ENCODE results near the gene DAND5. TPM values are rescaled to one million over a fixed set of nuclear protein-coding genes. Genes with fewer than 3 reads are reported as not detected.
A peak's percentile ranks its signal among the peaks of the same experiment; 100 is the strongest.
"Not testable (repeated sequence)": the region's sequence is repeated elsewhere in the genome, so short reads cannot be mapped to it uniquely, and the experiment has no call there.

The DAND5 gene
- total RNA-seq, 1 donor from 2014 or later, result not detected

GRCh38 chr19:12965017-12965811, 4.2 kb upstream of the DAND5 start:
- peak; percentile 72 for DNase-seq (ENCODE audit: low spot score)

DNA sequence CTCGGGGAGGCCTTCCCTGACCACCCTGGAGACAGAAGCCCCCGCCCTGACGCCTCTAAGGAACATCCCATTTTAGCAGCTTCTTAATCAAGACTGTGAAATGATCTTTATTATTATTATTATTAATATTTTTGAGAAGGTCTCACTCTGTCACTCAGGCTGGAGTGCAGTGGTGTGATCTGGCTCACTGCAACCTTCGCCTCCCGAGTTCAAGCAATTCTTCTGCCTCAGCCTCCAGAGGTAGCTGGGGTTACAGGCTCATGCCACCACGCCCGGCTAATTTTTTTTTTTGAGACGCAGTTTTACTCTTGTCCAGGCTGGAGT, 3.6 kb upstream of the DAND5 start:
- no peak for DNase-seq (ENCODE audit: low spot score)

GRCh38 chr19:12967907-12968306, 1.5 kb upstream of the DAND5 start:
- no peak for DNase-seq (ENCODE audit: low spot score)

GRCh38 chr19:12970070-12970820, 869 bp downstream of the DAND5 start:
- DNase-seq (ENCODE audit: low spot score), result no peak

DNA sequence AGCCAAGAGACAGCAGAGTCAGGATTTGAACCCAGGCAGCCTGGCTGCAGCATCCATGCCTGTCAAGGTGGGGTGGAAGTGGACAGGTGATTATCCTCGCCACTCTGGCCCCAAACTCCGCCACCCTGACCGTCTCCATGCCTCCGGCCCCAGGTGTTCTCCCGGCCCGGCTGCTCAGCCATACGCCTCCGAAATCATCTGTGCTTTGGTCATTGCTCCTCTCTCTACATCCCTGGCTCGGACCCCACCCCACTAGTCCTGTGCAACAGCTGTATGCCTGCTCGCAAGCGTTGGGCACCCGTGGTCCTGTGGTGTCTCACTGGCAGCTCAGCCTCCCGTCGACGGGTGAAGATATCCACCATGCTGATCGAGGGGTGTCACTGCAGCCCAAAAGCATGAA, 3.9 kb downstream of the DAND5 start:
- no peak for DNase-seq (ENCODE audit: low spot score)

GRCh38 chr19:12974301-12975220, 5.2 kb downstream of the DAND5 start:
- DNase-seq (ENCODE audit: low spot score), result no peak

GRCh38 chr19:12975221-12975741, 5.9 kb downstream of the DAND5 start:
- no peak for DNase-seq (ENCODE audit: low spot score)

DNA sequence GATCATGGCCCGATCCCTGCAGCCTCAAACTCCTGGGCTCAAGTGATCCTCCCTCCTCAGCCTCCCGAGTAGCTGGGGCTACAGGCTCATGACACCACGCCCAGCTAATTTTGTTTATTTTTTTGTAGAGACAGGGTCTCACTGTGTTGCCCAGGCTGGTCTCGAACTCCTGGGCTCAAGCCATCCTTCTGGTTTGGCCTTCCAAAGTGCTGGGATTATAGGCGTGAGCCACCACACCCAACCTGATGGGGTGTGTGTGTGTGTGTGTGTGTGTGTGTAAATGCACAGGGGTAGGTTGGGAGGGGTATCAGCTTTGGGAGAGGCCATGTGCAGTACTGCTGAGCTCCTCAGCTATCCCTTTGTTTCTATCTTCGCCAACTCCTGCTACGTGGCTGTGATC, 6.7 kb downstream of the DAND5 start:
- DNase-seq (ENCODE audit: low spot score), result not testable (repeated sequence)

DNA sequence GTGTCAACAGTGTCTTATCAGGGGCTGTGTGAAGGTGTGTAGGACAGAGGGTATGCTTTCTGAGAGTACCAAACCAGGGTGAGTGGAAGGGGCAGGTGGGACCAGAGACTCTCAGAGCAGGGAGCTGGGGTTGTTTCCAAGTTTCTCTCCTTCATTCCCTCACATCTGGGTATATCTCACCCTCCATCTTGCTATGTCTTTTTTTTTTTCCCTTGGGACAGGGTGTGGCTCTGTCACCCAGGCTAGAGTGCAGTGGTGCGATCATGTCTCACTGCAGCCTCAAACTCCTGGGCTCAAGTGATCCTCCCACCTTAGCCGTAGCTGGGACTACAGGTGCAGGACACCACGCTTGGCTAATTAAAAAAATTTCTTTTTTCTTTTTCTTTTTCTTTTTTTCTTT, 10.6 kb downstream of the DAND5 start:
- DNase-seq (ENCODE audit: low spot score), result no peak

DNA sequence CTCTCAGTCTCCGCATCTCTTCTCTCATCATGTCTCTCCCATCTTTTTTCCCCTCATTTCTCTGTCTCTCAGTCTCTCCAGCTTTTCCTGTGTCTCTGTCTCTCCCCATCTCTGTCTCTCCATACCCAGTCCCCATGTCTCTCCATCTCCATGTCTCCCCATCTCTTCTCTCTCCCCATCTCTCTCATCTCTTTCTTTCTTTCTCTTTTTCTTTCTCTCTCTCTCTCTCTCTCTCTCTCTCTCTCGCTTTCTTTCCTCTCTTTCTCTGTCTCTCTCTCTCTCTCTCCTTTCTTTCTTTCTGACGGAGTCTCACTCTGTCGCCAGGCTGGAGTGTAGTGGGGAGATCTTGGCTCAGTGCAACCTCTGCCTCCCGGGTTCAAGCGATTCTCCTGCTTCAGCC, 13.3 kb downstream of the DAND5 start:
- no peak for DNase-seq (ENCODE audit: low spot score)

DNA sequence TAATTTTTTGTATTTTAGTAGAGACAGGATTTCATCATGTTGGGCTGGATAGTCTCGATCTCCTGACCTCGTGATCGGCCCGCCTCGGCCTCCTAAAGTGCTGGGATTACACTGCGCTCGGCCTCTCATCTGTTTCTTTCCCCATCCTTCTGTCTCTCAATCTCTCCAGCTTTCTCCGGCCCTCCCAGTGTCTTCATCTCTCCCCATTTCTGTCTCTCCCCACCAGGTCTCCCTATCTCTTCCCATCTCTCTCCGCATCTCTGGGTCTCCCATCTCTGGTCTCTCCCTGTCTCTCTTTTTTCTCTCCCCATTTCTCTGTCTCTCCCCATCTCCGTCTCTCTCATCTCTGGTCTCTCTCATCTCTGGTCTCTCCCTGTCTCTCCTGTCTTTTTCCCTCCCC, 13.7 kb downstream of the DAND5 start:
- no peak for DNase-seq (ENCODE audit: low spot score)

DNA sequence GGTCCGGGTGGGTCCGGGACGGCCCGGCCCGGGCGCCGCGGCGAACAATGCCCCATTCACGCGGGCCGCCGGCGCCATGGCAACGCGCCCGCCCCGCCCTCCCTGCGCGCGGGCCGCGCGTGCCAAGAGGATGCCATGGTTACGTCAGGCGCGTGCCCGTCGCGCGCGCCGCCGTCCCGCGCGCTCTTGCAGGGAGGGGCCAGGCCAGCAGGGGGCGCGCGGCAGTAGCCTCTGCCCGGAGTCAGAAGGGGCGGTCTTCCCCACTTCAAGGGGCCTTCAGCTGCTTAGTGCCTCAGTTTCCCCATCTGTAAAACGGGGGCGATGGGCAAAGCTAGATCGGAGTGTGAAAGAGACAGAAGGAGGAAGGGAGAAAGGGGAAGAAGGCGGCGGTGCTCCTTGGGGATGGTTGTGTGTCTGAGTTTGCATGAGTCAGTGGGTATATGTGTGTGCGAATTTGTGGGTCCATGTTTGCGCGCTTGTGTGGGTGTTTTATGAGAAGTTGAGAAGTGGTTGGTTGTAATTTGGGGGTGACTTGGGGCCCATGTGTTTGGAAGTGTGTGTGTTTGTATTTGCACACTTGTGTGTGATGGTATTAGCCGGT, 14.3 kb downstream of the DAND5 start:
- peak; percentile 78 for DNase-seq (ENCODE audit: low spot score)

DNA sequence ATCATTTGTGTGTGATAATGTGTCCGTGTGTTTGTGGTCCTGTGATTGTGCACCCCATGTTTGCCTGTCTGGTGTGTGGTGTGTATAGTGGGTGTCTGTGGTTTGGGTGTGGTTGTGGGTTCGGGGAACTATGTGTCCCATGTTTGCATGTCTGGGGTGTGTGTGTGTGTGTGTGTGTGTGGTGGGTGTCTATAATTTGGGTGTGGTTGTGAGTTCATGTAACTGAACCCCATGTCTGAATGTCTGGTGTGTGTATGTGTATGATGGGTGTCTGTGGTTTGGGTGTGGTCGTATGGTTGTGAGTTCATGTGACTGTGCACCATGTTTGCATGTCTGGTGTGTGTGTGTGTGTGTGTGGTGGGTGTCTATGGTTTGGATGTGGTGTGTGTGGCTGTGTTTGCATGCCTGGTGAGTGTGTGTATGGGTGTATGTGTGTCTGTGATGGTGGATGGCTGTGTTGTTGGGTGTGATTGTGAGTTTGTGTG, 14.8 kb downstream of the DAND5 start:
- no peak for DNase-seq (ENCODE audit: low spot score)

DNA sequence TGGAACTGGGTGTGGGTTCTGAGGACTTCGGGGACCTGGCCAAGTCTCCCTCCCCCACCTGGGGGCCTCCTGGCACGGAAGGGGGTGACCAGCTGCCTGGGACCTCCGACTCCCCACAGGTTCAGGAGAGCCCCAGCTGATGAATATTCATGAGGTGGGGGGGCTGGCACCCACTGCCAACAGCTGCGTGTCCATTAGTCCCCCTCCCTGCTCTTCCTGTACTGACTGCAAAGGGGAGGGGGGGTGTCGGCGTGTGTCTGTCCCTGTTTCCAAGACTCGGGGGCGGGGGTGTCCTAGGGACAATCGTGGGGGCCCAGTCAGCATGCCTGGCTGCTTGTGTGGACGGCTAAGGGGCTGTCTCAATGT, 15.3 kb downstream of the DAND5 start:
- no peak for DNase-seq (ENCODE audit: low spot score)

GRCh38 chr19:12985049-12985776, 15.8 kb downstream of the DAND5 start:
- peak; percentile 81 for DNase-seq (ENCODE audit: low spot score)

- no peak for DNase-seq (ENCODE audit: low spot score)
Observed at GRCh38 chr19:12986726-12987125, 17.4 kb downstream of the DAND5 start.

- no peak for DNase-seq (ENCODE audit: low spot score)
Observed at GRCh38 chr19:12987190-12987589, 17.8 kb downstream of the DAND5 start.

- DNase-seq (ENCODE audit: low spot score), result no peak
Observed at GRCh38 chr19:12987781-12988180, 18.4 kb downstream of the DAND5 start.

- no peak for DNase-seq (ENCODE audit: low spot score)
Observed at GRCh38 chr19:12990431-12990830, 21.1 kb downstream of the DAND5 start.

GRCh38 chr19:12990853-12991252, 21.5 kb downstream of the DAND5 start:
- DNase-seq (ENCODE audit: low spot score), result no peak

DNA sequence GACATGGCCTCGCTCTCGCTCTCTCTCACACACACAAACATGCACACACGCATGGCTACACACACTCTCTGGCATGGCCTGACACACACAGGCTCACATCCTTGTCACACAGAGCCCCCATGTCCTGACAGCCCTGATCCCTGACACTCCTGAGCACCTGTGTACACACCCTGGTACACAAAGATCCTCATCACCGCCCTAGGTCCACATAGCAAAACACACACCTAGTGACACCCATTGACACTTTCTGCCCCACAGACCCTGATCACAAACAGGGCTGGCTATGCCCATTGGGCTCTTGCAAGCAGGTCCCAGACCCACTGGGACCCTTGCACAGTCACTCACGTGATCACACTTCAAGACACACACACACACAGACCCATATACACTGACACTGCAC, 21.9 kb downstream of the DAND5 start:
- DNase-seq (ENCODE audit: low spot score), result no peak

All from ureter (tissue), 1 donor.